NCI-H1694 treated with DMSO at 0.1 percent for 48 hours (cell line): Measurements from ENCODE around the gene LIMK2.
"Not testable (repeated sequence)": the region's sequence is repeated elsewhere in the genome, so short reads cannot be mapped to it uniquely, and the experiment has no call there.

ENCODE experiments used
- DNase-seq: peaks from one replicate; lab custom pipeline; 2025; lab: John Stamatoyannopoulos, UW

LIMK2 gene

GRCh38 chr22:31211482-31211861, 626 bp upstream of the LIMK2 start:
- DNase-seq: no peak

DNA sequence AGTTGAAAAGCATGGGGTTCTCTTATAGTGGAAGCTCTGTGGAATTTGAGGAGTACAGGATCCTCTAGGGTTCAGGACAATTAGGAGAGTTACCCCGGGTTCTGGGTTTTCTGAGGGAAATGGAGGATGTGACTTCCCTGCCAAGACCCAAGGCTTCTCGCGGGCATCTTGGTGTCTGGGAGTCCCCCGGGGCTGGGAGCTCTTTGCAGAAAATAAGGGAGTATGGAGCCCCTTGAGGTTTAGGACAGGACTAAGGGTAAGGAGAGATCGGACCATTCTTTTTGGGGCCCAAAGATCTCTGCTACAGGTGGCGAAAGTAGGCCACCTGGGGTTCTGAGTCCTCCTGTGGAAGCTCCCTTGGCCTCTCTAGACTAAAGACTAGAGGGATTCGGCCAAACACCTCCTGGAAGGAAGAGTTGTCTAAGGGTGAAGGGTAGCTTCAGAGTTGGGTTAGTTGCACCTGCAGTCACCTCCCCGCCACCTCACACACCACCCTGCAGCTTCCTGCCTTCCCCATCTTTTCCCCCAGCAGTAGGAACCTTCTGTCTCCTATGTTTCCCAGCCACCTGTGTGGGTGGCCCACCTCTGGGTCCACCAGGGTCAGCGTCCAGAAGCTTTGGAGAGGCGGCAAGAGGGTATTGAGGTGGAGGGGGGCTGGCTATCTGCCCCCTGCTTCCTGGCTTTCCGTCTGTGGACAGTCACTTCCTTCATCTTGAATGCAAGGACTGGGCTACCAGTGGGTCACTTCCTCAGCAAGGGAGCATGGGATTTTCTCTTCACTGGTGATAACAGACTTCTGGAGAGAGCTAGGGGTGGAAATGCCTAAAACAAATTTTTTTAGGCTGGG, 908 bp downstream of the LIMK2 start:
- no peak for DNase-seq

DNA sequence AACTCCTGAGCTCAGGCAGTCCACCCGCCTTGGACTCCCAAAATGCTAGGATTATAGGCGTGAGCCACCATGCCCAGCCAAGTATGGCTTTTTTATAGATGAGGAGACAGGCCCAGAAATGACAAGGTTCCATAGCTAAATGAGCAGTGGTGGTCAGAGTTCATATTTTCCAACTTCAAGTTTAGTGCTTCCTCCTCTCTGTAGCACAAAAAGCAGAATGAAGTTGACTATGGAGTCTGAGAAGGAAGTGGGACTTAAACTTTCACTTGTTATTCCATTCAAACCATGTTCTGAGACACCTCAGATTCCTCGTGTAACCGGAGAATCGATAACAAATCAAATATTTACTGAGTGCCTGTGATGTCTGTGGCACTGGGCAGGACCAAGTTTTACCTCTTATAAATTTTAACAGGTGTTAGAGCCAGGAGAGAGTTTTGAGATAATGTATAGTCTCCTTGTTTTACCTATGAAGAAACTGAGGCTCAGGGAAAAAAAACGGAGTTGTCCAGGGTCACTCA, 3.0 kb downstream of the LIMK2 start:
- DNase-seq: no peak

DNA sequence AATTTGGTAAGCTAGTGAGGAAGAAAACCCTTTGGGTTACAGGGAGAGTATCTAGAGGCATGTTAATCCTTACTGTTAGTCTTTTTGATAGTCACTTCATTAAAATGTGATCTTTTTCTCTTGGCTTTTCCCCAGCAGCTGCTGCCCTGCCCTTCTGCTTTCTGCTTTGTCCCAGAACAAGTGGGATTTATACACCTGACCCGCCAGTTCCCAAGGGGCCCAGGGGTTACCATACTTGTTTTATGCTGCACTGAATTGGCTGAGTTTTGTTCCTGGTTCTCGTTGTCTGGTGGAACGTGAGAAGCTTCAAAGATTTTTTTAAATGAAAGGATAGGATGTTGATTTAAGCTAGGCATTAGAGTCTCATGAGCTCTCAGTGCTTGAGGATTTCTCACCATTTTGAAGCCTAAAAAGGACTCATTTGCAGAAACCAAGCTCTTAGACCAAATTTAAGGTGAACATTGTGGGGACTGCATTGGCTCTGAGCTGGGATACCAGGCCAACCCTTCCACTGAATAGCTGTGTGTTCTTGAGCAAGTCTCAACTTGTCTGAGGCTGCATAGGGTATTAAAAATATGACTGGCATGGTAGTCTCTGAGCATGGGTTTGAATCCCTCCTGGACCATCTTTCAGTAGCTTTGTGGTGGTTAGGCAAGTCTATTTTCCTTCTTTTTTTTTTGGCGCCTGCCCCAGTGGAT, 6.6 kb downstream of the LIMK2 start:
- no peak for DNase-seq

GRCh38 chr22:31221084-31221483, 9.0 kb downstream of the LIMK2 start:
- DNase-seq: no peak

GRCh38 chr22:31222736-31223135, 10.6 kb downstream of the LIMK2 start:
- DNase-seq: no peak

DNA sequence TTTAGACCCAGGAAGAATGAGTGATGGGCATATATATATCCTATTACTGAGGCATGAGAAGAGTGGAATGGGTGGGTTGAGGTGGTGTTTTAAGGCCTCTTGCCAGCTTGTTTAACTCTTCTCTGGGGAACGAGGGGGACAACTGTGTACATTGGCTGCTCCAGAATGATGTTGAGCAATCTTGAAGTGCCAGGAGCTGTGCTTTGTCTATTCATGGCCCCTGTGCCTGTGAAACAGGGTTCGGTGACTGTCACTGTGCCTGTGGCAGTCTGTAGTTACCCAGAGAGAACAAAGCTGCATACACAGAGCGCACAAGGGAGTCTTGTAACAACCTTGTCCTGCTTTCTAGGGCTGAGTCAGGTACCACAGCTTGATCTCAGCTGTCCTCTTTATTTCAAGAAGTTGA, 11.7 kb downstream of the LIMK2 start:
- DNase-seq: no peak

DNA sequence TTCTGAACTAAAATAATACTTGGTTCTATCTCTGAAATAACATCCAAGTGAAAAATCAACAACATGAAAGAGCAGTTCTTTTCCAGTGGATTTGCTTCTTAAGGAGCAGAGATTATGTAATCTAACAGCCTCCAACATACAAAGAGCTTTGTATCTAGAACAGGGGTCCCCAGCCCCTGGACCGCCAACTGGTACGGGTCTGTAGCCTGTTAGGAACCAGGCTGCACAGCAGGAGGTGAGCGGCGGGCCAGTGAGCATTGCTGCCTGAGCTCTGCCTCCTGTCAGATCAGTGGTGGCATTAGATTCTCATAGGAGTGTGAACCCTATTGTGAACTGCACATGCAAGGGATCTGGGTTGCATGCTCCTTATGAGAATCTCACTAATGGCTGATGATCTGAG, 12.6 kb downstream of the LIMK2 start:
- not testable (repeated sequence) for DNase-seq

DNA sequence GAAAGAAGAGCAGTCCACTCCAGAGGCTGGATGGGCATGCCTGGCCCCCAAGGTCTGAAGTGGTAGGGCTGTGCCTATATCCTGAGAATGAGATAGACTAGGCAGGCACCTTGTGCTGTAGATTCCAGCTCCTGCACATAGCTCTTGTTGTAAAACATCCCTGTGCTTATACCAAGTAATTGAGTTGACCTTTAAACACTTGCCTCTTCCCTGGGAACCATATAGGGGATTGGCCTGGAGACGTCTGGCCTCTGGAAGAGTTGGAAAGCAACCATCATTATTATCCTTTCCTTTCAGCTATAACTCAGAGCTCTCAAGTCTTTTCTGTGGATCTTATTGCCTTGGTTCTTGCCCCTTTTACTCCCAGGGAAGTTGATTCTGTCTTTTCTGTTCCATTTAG, 15.1 kb downstream of the LIMK2 start:
- DNase-seq: no peak

GRCh38 chr22:31229402-31230079, 17.4 kb downstream of the LIMK2 start:
- no peak for DNase-seq

DNA sequence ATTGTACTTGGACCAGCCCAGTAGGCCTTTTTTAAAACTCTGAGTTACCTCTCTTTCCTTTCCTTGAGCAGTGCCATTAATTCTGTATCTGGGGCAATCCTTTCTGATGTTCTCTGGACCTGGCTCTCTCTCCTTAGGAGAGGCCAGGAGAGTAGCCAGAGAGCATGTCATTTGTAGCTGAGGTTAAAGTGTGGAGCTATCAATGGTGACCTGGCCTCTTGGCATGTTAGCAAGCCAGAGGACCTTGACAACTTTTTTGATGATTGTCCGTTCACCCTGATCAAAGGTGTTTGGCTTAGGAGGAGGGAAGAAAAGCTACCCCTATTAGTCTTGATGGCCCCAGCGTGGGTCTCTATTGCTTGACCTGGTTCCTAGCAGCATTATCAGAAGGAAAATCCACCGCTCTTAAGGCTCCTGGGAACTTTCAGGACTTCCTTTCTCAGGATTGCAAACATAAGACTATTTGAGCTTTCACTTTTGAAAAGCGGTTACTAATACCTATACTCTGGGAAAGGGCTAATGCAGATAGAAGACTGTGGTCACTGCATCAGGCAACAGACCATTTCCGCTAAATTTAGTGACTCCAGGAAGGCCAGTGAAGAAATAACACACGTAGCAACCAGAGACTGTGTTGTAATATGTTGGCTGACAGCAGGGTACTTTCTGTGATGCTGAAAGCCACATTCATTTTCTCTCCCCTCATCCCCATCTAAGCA, 18.2 kb downstream of the LIMK2 start:
- no peak for DNase-seq

DNA sequence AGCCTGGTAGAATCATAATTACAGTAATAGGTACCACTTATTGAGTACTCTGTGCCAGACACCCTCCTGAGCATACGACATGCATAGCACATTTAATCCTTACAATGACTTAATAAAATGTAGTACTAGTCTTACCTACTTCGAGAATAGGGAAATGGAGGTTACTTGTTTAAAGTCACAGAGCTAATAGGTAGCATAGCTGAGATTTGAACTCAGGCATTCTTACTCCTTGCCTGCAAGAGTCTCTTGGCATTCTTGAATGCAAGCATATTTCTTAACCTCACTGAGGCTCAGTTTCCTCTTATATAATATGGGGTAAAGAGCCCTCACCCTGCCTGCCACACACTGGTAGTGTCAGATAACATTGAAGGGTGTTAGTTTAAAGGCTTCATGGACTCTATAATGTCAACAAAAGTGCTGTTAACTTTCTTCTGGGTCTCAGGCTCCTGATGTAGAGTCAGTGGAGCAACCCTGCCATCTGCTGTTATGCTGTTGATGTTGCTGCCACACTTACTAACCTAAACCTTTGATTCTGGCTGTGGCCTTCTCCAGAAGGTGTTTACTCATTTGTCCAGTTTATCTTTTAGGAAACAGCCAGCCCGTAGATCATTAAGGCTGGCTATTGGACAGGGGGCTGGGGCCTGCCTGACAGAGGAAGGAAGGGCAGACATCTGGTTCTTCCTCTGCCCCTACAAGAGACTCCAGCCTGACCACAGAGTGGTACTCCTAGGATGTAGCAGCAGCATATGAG, 18.9 kb downstream of the LIMK2 start:
- DNase-seq: peak; percentile 16

DNA sequence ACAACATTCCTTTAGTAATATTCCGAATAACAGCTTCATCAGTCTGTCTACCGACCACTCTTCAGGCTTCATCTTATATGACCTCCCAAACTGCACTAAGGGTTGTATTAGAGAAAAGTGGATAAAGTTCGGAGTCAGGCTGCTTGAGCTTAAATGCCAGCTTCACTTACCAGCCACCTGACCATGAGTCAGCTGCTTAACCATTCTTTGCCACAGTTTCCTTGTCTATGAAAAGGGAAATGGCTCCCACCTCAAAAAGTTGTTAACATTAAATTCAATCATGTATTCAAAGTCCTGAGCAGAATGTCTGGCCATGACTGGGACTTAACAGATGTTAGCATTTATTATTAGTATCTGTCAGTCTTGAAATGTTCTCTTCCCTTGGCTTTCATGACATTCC, 20.9 kb downstream of the LIMK2 start:
- no peak for DNase-seq

- no peak for DNase-seq
These were observed 23.0 kb downstream of the LIMK2 start for GRCh38 chr22:31235081-31235480.

DNA sequence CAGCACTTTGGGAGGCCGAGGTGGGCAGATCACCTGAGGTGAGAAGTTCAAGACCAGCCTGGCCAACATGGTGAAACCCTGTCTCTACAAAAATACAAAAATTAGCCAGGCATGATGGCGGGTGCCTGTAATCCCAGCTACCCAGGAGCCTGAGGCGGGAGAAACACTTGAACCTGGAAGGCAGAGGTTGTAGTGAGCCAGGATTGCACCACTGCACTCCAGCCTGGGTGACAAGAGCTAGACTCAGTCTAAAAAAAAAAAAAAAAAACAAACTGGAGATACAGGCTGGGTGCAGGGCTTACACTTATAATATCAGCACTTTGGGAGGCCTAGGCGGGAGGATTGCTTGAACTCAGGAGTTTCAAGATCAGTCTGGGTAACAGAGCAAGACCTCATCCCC, 23.9 kb downstream of the LIMK2 start:
- not testable (repeated sequence) for DNase-seq

DNA sequence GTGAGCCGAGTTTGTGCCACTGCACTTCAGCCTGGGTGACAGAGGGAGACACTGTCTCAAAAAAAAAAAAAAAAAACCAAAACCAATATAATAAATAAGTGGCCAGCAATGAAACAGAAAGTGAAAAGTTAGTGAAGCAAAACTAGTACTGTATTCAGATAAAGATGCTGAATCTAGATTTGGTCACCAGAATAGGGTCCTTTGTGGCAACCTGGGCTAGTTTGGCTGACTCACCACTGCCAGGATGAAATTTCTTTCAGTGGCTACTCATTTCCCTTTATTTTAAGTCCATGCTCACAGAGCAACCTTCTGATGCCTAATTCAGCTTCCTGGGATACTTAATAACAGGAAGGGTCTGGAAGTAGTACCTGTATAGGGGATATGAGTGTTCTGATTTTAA, 26.0 kb downstream of the LIMK2 start:
- no peak for DNase-seq

GRCh38 chr22:31239771-31240370, 27.8 kb downstream of the LIMK2 start:
- no peak for DNase-seq

DNA sequence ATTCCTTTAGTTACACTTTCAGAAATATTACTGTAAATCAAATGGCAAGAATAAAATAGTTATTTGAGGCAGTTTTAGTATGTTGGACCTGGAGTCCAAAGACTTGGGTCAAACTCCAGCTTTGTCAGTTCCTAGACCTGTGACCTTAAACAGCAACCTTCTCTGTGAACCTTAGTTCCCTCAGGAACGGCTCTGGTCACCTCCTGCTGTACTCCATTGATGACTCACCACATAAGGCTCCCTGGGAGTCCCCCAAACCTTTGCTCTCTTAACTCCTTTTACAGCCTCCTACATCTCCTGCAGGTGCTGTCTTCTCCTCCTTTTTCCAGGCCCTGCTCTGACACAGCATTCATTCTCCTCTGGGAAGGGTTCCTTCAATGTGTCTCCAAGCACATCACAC, 29.1 kb downstream of the LIMK2 start:
- DNase-seq: no peak

- no peak for DNase-seq
These were observed 29.8 kb downstream of the LIMK2 start for GRCh38 chr22:31241936-31242335.

- no peak for DNase-seq
These were observed 31.4 kb downstream of the LIMK2 start for GRCh38 chr22:31243339-31244045.
